Stimulated activated CD4-positive, alpha-beta T cell treated with anti-CD3 and anti-CD28 coated beads, Interleukin-15, amount 100 ng/mL, for 1 hour (primary cell): ENCODE data around the gene GBX1.

Experiments
- DNase-seq, 2 donors: peaks; one replicate each; pipeline ENCODE4 v3.0.0-alpha.2; 2020; ENCODE audit warnings: low read depth in 1 of 2, low spot score in 1 of 2

Gene GBX1

DNA sequence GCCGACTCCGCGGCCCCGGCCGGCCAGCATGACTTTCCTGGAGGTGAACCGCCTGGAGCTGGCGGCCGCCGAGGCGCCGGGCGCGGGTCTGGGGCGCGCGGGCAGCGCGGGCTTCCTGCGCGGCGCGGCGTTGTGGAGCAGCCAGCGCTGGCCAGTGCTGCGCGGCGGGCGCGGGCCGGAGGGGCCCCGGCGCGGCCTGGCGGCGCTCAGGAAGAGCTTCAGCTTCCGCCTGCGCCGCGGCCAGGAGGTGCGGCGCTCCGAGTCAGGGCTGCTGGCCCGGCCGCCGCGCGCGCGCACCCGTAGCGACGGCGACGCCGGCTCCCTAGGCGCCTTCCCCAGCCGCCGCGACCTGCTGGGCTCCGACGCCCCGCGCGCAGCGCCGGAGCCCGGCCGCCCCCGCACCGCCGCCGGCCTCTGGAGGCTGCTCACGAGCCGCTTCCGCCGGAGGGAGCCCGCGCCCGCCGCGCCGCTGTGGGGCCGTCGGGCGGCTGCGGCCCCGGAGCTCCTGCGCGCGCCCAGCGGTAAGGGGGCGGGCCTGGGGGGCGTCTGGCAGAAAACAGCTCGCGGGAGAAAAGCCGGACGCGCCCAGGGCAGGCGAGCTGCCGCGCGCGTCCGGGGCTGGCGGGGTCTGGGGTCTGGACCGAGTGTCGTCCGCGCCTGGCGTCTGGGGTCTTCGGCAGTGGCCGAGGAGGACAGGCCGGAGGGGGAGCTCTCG lies 52.2 kb downstream of the GBX1 start:
- peak; percentile 12 to 36 for DNase-seq

DNA sequence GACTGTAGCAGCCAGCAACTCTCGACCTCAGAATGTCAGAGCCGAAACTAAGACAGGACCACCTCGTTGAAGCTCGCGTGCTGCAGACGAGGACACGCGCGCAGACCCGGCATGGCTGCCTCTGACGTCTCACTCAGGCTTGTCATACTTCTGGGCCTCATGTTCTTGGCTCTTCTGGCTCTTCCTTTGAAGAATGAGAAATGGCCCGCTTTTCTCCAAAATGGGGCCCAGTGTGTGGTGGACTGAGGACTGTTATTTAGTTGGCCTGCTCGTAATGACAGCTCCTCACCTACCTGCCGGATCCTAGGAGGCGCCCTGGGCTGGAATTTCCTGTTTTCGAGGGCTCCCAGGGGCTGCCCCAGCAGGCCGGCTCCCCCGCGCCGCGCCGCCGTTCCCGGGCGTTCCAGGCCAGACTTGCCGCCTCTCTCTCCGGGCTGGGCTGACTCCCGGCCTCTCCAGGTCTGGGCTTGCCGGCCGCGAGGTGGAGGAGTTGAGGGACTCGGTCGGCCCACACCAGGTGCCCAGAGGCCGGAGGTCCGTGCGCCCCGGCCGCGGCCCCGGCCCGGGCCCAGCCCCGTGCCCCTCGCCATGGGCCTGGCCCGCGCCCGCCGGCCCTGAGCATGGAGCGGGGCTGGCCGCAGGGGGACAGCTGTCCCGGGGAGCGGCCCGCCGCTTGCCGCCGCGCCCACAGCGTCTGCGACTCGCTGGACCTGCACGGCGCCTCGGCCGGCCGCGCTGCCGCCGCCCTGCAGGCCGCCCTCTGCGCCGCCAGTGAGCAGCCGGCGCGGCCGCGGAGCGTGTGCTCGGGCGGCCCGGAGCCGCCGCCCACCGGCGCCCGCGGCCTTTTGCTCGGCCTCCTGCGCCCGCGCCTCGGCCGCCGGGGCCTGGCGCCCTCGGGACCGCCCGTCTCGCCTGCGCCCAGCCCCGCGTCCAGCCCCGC lies 53.1 kb downstream of the GBX1 start:
- DNase-seq = no peak

DNA sequence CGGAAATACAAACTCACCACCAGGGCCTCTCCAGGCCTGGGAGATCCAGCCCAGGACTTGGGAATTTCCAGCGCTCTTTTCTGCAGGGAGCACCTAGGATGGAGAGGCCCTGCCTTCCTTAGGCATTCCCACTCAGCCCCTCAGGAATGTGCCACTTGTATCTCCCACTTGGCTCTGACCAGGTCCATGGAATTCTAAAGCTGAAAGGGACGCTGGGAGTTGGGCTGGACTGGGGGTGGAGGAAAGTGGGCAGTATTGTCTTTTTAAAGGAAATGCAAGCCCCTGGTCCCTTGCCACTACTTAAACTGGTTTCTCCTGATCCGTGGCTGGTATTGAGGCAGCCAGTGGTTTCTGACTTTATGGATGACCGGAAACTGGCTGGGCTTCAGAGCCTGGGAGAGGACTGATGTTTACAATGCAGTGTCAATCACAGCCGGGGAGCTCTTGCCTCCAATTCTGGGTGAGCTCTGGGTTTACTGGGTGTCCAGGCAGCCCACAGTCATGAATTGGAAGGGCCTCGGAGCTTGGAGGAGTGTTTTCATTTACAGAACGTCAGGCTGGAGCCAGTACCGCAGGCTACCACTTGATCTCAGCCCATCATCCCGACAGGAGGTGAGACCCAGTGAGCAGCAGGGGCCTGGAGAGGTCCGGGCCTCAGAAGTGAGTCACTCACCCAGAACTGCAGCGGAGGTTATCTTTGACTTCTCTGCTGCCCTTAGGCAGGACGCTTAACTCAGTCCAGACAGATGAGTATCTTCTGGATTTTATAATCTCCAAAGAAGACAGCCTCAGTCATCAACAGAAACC lies 53.9 kb downstream of the GBX1 start:
- DNase-seq = no peak

DNA sequence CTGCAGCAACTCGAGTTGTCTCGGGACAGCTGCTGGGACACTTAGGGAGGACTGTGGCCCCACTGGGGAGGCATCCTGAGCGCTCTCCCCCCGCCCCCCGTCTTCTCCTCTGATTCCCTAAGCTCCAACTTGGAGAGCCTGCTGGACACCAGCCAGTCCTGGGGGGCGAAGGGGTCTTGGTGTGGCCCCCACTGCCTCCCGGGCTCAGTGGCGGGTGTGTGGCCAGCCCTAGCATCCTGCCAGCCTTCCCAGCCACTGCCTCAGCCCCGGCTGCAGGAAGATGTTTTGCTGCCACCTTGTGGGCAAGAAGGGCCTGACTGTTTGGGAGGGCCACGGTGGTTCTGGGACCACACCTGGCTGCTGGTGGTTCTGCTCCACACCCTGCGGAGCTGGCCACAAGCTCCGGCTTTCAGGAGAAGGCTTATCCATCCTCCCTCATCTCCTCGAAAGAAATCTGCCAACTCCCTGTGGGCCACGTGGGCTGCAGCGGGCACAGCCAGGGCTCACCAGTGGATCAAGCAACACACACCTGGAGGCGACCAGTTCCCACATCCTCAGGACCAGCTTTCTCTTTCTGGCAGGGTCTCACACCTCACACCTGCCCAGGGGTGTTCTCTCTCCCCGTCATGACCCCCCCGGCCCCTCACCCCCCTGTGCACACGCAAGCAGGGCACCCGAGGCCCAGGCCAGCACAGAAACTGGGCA lies 56.4 kb downstream of the GBX1 start:
- peak; percentile 51 to 55 for DNase-seq

DNA sequence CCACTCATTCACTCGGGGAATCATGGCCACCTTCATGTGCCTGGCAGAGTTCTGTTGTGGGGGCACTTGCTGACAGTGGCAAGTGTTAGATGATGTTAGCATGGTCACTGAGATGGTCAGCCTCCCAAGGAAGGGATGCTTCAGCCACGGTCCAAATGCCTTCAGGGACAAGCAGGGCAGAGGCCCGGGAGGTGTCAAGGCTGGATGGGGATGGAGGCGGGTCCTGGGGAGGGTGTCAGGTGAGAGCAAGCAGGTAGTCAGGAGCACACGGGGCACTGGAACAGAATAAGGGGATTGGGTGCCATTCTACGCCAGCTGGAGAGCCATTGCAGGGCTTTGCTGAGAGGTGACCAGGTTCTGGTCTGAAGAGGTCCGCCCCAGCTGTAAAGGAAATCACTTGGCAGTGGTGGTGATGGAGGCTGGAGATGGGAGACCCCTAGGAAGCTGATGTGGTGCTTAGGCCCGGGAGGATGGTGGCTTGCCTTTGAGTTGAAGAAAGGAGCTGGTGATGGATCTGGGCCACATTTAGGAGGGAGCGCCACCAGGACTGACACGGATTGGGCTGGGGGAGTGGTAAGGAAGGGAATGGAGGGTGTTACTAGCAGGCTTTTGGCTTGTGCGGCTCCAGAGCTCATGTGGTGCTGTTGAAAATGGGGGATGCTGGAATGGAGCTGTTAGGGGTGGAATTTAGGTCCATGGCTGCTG lies 57.1 kb downstream of the GBX1 start:
- no peak for DNase-seq

DNA sequence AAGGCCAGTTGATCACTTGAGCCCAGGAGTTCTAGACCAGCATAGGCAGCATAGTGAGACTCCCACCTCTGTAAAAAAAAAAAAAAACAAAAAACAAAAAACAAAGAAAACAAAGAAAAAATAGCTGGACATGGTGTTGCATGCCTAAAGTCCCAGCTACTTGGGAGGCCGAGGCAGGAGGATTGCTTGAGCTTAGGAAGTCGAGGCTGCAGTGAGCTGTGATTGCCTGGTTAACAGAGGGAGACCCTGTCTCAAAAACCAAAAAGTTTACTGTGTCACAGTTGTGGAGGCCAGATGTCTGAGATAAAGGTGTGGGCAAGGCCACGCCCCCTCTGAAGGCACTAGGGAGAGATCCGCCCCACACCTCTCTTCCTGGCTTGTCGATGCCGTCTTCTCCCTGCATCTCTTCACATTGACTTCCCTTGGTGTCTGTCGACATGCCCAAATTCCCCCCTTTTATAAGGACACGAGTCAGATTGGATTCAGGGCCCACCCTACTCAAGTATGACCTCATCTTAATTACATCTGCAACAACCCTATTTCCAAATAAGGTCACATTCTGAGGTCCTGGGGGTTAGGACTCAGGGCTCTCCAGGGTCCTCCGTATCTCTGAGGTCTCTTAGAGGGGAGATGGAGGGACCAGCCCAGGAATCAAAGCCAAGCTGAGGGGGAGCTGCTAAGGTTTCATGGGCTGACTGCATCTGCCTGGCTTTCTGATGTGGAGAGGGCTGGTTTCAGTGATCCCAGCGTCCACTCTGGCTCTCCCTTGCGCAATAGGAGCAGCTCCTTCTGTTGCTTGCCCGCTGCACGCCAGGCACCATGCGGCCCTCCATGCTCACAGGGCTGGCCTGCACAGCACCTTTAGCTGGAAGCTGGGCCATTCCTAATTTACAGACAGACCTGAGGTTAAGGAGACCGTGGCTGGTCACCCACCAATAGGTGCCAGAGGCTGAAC lies 58.1 kb downstream of the GBX1 start:
- DNase-seq = no peak

DNA sequence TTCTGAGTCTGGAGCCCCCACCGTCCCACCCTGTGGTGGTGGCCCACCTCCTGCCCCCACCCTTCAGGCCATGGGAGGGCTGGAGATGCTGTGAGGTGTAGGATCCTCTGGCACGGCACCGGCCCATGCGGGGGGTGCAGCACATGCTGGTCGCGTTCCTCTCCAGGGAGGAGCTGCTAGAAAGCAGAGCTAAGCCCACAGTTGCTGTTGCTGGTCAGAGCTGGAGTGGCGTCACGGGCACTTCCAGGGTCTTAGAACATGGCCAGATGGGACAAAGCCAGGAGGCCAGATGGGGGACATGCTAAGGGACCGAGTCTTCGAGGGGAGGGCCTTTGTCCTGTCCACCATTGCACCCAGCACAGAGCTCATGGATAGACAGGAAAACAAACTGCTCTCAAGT lies 59.6 kb downstream of the GBX1 start:
- DNase-seq = no peak

DNA sequence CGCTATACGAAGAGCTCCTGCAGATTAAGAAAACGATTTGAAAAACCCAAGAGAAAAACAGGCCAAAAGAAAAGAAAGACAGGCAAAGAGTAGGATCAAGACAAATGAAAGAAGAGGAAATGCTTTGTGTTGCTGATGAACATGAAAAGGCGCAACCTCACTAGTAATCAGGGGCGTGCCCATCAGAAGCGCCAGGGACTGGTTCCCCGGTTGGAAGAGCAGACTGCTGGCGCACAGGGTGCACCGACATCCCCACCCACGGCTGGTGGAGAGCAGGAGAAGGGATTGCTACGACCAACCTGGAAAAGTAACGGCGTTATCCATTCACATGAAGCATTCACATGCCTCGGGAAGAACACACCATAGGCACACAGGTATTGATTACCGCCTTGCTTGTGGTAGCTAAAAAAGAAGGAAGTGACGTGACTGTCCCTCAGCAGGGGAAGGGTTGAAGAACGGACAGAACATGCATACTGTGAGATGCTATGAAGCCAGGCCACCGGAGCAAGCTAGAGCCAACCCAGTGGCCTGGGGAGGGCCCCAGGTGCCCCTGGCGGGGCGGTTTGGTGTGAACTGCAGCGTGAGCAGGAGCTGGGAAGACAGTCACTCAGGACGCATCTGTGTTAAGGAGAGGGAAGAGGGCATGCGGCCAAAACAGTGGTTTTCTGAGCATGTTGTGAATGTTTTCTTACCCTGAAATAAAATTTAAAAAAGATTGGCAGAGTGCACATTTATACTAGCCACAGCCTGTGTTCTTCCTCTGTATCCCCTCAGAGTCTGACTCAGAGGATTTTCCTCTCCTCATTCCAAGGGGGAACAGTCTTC lies 62.9 kb downstream of the GBX1 start:
- DNase-seq = no peak

DNA sequence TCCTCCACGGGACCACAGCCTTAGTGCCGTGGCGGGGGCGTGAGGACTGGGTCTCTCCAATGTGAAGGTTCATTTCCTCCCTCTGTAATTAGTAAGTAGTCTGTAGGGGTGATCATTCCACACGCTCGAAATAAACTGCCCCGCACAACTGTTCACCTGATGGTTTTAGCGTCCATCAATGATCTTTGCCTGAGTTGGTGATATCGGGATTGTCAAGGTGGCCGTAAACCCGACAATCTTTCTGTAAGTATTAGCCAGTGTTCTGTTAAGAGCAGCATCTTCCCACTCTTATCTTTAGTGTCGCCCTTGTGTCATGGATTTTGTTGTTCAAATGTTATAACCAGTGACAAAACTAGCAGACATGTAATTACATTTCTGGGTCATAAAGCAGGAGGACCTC lies 63.5 kb downstream of the GBX1 start:
- DNase-seq = no peak

DNA sequence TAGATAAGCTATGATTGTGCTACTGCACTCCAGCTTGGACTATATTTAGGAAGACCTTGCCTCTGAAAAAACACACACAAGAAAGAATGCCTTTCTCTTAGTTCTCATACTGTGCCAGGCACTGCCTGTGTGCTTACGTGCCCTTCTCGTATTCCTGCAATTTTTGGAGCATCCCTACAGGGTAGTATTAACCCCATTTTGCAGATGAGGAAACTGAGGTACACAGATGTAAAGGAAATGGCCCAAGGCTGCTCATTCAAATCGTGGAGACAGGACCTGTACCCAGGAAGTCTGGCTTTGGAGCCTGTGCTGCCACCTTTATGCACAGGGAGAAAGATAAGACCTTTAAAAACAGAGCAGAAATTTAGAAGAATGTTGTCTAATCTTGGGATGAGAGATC lies 64.5 kb downstream of the GBX1 start:
- DNase-seq = no peak

DNA sequence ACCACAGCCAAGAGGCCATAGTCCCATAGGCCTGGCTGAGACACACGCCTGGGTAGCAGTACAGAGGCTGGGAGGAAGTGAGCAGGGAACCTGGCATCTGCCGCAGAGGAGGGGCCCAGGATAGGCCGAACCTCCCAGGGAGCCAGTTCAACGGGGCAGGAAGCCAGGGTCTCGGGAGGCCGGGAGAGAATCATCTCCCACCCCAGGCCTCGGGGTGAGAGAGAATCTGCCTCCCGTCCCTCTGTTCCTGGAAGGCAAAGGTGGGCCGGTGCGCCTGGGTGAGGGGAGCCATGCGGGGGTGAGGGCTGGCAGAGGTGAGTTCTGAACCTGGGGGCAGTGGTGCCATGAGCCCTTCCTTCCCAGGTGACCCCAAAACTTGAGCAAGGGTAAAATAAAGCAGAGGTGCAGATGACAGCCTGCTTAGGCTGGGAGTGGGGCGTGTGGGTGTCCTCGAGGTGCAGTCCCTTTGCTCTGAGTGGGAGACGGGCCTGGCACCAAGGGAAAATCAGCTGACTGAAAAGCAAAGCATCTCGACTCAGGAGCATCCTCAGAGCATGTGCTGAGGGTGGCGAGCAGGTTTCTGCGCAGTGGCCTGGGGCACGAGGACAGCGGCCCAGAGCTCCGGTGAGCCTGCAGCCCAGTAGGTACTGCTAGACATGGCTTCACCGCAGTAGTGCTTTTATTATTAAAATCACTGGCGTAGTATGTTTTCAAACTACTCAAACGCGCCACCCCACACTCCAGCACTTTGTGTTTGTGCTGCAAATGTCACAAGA lies 65.7 kb downstream of the GBX1 start:
- no peak for DNase-seq

DNA sequence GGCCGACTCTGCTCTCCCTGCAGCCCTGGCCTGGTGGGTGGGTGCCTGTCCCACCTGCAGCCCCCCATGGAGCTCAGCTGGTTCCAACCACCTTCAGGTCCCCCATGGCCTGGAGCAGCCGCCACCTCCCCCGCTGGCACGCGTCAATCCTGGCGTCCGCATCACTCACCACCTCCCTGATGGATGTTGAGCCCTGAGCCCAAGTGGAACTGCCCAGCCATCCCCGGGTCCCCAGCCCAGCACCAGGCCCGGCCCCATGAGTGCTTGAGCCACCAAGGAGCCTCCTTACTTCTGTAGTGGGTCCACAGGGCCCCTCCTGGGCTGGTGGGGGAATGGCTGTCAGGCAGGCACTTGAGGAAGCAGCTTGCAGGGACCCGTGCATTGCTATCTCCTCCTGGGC lies 66.6 kb downstream of the GBX1 start:
- no peak for DNase-seq

DNA sequence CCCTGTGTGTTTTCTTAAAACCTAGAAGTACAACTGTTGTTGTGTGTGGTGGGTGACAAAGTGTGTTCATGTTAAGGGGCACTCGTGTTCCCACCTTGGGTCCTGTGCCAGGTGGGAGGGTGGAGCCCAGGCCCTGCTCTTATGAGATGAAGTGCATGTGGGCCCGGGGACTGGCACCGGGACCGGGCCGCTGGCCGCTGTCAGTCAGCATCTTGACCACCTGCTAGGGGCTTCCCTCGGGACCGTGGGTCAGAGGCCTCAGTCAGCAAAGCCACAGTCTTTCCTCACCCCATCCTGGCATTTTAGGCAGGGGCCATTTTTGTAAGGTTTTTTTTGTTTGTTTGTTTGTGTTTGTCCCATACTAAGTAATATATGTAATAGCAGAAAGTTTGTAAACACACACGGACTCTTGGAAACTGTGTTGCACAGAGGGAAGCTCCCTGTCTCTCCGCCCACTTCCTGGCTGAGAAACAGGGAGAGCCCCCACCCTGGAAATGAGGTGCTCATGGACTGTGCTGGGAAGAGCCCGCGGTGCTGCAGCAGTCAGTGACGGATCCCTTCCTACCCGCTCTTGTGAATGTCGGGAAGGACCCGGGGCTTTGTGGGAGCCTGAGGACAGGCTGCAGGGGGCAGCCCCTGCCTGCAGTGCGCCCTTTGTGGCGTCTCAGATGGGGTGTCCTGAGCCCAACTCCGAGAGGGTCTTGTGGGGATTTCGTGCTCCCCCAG lies 67.8 kb downstream of the GBX1 start:
- no peak for DNase-seq
